Measurements from ENCODE around the gene GYS1. TPM values are rescaled to one million over a fixed set of nuclear protein-coding genes. Genes with fewer than 3 reads are reported as not detected.
"Not testable (repeated sequence)": the region's sequence is repeated elsewhere in the genome, so short reads cannot be mapped to it uniquely, and the experiment has no call there.

The GYS1 gene
- polyA plus RNA-seq, 1 donor from 2014 or later, result 12.9 TPM

- Histone ChIP-seq H3K4me2 (ENCODE audit: low read length) (no peak overlapping the region), H3K9ac (ENCODE audit: low read length) (no peak overlapping the region), H3K79me2 (replicated peaks; ENCODE audit: insufficient read depth, low read length) (no peaks in the 10 kb centered on the region), H2AFZ (ENCODE audit: low read depth, low read length) (no peak overlapping the region), H3K36me3 (ENCODE audit: insufficient read depth, low read length) (no peaks in the 10 kb centered on the region), H3F3A (ENCODE audit: insufficient read depth, low read length, poor library complexity, severe bottlenecking) (no peaks in the 10 kb centered on the region), H3K4me3 (ENCODE audit: low read length) (no peak overlapping the region), H3K27me3 (ENCODE audit: insufficient read depth, low read depth, low read length) (no peaks in the 10 kb centered on the region), H3K9me2 (ENCODE audit: insufficient read depth, low read length) (no peaks in the 10 kb centered on the region), H4K20me1 (ENCODE audit: insufficient read depth) (no peaks in the 10 kb centered on the region), H3K27ac (ENCODE audit: low read length) (no peak overlapping the region), H3K9me3 (ENCODE audit: low read length) (no peaks in the 10 kb centered on the region)
- TF ChIP-seq, protein P1, sequence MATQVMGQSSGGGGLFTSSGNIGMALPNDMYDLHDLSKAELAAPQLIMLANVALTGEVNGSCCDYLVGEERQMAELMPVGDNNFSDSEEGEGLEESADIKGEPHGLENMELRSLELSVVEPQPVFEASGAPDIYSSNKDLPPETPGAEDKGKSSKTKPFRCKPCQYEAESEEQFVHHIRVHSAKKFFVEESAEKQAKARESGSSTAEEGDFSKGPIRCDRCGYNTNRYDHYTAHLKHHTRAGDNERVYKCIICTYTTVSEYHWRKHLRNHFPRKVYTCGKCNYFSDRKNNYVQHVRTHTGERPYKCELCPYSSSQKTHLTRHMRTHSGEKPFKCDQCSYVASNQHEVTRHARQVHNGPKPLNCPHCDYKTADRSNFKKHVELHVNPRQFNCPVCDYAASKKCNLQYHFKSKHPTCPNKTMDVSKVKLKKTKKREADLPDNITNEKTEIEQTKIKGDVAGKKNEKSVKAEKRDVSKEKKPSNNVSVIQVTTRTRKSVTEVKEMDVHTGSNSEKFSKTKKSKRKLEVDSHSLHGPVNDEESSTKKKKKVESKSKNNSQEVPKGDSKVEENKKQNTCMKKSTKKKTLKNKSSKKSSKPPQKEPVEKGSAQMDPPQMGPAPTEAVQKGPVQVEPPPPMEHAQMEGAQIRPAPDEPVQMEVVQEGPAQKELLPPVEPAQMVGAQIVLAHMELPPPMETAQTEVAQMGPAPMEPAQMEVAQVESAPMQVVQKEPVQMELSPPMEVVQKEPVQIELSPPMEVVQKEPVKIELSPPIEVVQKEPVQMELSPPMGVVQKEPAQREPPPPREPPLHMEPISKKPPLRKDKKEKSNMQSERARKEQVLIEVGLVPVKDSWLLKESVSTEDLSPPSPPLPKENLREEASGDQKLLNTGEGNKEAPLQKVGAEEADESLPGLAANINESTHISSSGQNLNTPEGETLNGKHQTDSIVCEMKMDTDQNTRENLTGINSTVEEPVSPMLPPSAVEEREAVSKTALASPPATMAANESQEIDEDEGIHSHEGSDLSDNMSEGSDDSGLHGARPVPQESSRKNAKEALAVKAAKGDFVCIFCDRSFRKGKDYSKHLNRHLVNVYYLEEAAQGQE (IDR thresholded peaks at IDR 0.05; ENCODE audit: borderline replicate concordance), result no peak
- TF ChIP-seq MXI1 (conservative IDR thresholded peaks at IDR 0.05; ENCODE audit: poor library complexity, severe bottlenecking), result no peak
- no peak for TF ChIP-seq CTCF (IDR thresholded peaks at IDR 0.05; ENCODE audit: poor library complexity, severe bottlenecking)
Measured at GRCh38 chr19:48920949-48921348, 72.2 kb downstream of the GYS1 start.

DNA sequence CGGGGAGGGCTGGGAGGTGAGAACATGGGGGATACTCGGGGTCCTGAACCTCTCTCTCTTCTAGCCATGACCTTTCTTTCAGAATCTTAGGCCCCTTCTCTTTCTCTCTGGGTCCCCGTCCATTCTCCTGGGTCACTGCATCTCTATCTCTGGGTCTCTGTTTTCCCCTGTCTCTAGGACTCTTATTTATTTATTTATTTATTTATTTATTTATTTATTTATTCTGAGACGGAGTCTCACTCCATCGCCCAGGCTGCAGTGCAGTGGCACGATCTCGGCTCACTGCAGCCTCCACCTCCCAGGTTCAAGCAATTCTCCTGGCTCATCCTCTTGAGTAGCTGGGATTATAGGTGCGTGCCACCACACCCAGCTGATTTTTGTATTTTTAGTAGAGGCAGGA is 73.8 kb downstream of the GYS1 start:
- H2AFZ ChIP-seq (ENCODE audit: low read depth, low read length); H3K79me2 ChIP-seq (replicated peaks; ENCODE audit: insufficient read depth, low read length); H3K27me3 ChIP-seq (ENCODE audit: insufficient read depth, low read depth, low read length); H3K9ac ChIP-seq (ENCODE audit: low read length); H3K27ac ChIP-seq (ENCODE audit: low read length); H3F3A ChIP-seq (ENCODE audit: insufficient read depth, low read length, poor library complexity, severe bottlenecking); H4K20me1 ChIP-seq (ENCODE audit: insufficient read depth); H3K4me2 ChIP-seq (ENCODE audit: low read length); H3K36me3 ChIP-seq (ENCODE audit: insufficient read depth, low read length); H3K9me3 ChIP-seq (ENCODE audit: low read length); H3K9me2 ChIP-seq (ENCODE audit: insufficient read depth, low read length); H3K4me3 ChIP-seq (ENCODE audit: low read length): not testable (repeated sequence)

GRCh38 chr19:48918801-48919247 is 74.3 kb downstream of the GYS1 start:
- Histone ChIP-seq H3F3A (ENCODE audit: insufficient read depth, low read length, poor library complexity, severe bottlenecking) (no peaks in the 10 kb centered on the region), H3K9me3 (ENCODE audit: low read length) (no peaks in the 10 kb centered on the region), H3K4me2 (ENCODE audit: low read length) (no peak overlapping the region), H3K36me3 (ENCODE audit: insufficient read depth, low read length) (no peaks in the 10 kb centered on the region), H3K27ac (ENCODE audit: low read length) (no peak overlapping the region), H3K4me3 (ENCODE audit: low read length) (no peak overlapping the region), H3K9me2 (ENCODE audit: insufficient read depth, low read length) (no peaks in the 10 kb centered on the region), H3K9ac (ENCODE audit: low read length) (no peak overlapping the region), H2AFZ (ENCODE audit: low read depth, low read length) (no peak overlapping the region), H4K20me1 (ENCODE audit: insufficient read depth) (no peaks in the 10 kb centered on the region), H3K79me2 (replicated peaks; ENCODE audit: insufficient read depth, low read length) (no peaks in the 10 kb centered on the region), H3K27me3 (ENCODE audit: insufficient read depth, low read depth, low read length) (no peaks in the 10 kb centered on the region)
- TF ChIP-seq MXI1 (conservative IDR thresholded peaks at IDR 0.05; ENCODE audit: poor library complexity, severe bottlenecking) (no peak), POLR2AphosphoS5 (IDR thresholded peaks at IDR 0.05) (no peak), EZH2 (IDR thresholded peaks at IDR 0.05; ENCODE audit: borderline replicate concordance, insufficient read depth, low read length, poor library complexity, severe bottlenecking) (no peak), TAF1 (IDR thresholded peaks at IDR 0.05; ENCODE audit: low read depth) (no peak), EP300 (conservative IDR thresholded peaks at IDR 0.05; ENCODE audit: poor library complexity, severe bottlenecking) (no peak), CTCF (IDR thresholded peaks at IDR 0.05; ENCODE audit: poor library complexity, severe bottlenecking) (no peak), RAD21 (conservative IDR thresholded peaks at IDR 0.05) (no peak), SMC3 (conservative IDR thresholded peaks at IDR 0.05; ENCODE audit: poor library complexity) (no peak)
- TF ChIP-seq, protein P1 (IDR thresholded peaks at IDR 0.05; ENCODE audit: borderline replicate concordance), result no peak
